NCI-H2081 treated with DMSO at 0.1 percent for 48 hours (cell line): ENCODE measurements around the gene DPP7.
"Not testable (repeated sequence)": the region's sequence is repeated elsewhere in the genome, so short reads cannot be mapped to it uniquely, and the experiment has no call there.

Experiments used
- DNase-seq: peaks from one replicate; lab custom pipeline; 2025; lab: John Stamatoyannopoulos, UW

The DPP7 gene

GRCh38 chr9:137147793-137148160 lies 33.2 kb upstream of the DPP7 start:
- DNase-seq: no peak

- DNase-seq: no peak
Observed at GRCh38 chr9:137147091-137147792, 32.7 kb upstream of the DPP7 start.

DNA sequence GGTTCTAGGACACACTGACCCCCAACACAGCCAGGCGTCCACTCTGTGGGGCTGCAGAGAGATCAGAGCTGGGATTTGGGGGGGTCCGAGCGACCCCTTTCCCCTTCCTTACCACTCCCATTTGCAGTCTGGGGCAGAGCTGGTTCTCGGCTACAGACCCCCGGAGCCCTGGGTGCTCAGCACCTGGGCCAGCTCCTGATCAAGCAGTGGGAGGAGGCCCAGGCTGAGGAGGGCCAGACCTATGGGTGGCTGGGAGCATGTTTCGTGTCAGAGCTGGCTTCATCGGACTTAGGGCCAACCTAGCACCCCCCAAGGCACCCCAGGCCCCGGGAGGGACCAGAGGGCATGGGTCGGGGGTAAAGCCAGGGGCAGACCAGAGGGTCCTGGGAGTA lies 32.0 kb upstream of the DPP7 start:
- no peak for DNase-seq

DNA sequence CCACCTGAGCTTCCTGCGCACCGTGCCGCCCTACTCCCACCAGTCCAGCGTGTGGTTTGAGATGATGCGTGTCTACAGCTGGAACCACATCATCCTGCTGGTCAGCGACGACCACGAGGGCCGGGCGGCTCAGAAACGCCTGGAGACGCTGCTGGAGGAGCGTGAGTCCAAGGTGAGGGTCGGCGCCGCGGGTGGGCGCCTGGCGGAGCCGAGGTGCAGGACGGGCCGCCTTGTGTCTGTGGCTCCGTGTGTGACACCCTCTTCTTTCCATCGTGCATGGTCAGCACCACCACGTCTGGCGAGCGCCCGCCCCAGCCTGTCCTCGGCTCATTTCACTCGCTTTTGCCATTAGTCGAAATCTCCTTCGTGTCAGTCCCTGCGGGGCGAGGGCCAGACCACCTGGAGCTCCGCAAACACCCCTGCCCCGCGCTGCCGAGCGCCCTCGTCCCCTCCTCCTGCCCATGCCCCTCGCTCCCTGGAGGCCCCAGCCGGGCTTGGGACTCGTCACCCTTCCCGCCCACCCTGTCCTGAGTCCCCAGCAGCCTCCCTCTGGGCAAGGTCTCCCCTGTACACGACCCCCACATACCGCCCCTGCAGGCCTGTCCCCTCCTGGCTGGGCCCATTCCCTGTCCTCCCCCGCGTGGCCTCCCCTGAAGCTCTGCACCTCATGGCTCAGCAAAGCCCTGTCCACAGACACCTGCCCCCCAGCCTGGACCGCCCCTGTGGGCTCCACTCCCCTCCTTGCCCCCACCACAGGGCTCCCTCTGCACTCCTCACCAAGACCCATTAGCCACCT lies 31.4 kb upstream of the DPP7 start:
- no peak for DNase-seq

- no peak for DNase-seq
Observed at GRCh38 chr9:137143459-137143858, 28.9 kb upstream of the DPP7 start.

GRCh38 chr9:137141976-137142936 lies 27.7 kb upstream of the DPP7 start:
- DNase-seq: no peak

- DNase-seq: no peak
Observed at GRCh38 chr9:137141050-137141810, 26.7 kb upstream of the DPP7 start.

DNA sequence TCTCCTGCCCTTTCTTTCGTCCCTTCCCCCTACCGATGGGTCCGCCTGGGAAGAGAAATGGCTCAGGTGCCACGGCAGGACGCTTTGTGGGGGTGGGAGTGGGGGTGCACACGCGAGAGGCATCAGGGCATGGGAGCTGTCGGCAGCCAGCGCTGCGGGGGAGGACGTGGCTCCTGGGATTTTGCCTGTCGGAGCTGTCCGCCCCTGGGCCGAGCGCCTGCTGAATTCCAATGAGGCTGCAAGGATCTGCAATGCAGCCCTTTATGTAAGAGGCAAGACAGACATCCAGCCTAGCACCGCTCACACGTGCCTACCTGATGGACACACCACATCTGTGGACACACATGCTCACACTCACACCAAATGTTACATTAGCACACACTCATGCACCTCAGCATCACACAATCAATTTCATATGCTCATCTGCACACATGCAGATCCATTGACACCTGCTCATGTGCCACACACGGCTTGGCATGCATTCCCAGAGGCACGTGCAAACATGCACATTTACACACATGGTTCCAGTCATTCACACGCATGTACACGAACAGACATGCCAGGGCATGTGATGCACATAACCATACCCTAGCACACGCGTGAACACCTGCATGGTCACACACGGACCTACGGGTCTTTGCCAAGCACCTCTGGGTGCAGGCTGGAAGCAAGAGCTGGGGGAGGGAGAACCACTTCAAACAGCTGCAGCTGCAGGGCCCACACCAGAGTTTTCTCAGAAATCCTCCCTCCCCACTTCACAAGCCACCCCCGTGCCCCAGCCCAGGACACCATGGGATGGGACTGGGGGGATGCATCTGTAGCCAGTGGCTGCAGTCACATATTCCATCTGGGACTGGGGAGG lies 25.8 kb upstream of the DPP7 start:
- no peak for DNase-seq

GRCh38 chr9:137139468-137140150 lies 25.1 kb upstream of the DPP7 start:
- no peak for DNase-seq

- DNase-seq: no peak
Observed at GRCh38 chr9:137138722-137139467, 24.4 kb upstream of the DPP7 start, which contains the start of gene GRIN1. GRIN1 (plus strand) TSS chr9:137139154; CDS start chr9:137139487, 333 bp downstream.

- no peak for DNase-seq
Observed at GRCh38 chr9:137138058-137138721, 23.7 kb upstream of the DPP7 start.

GRCh38 chr9:137136881-137137607 lies 22.5 kb upstream of the DPP7 start:
- no peak for DNase-seq

- no peak for DNase-seq
Observed at GRCh38 chr9:137136261-137136880, 21.8 kb upstream of the DPP7 start.

- not testable (repeated sequence) for DNase-seq
Observed at GRCh38 chr9:137135154-137135553, 20.6 kb upstream of the DPP7 start.

DNA sequence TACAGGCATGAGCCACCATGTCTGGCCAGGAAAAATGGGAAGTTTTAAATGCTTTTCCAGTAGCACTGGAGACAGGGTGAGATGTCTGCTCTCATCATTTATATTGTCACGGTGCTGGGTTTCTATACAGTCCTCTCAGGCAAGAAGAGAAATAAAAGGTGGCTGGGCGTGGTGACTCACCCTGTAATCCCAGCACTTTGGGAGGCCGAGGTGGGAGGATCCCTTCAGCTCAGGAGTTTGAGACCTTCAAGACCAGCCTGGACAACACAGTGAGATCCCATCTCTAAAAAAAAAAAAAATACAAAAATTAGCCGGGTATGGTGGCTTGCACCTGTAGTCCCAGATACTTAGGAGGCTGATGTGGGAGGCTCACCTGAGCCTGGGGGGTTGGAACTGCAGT lies 19.7 kb upstream of the DPP7 start:
- no peak for DNase-seq

GRCh38 chr9:137130176-137130755 lies 15.7 kb upstream of the DPP7 start:
- DNase-seq: no peak
